Keratinocyte (primary cell): ENCODE results near the gene PRLR. TPM values are rescaled to one million over a fixed set of nuclear protein-coding genes. Genes with fewer than 3 reads are reported as not detected.

Experiments
- DNase-seq: peaks from one replicate; pipeline ENCODE4 v3.0.0-alpha.2; 2011; ENCODE audit warnings: low read depth, missing footprints, low spot score
- FAIRE-seq: peaks from 2 replicates; lab custom pipeline; 2011; peaks lifted over from hg19 to GRCh38; lab: Jason Lieb, UNC
- H2AFZ ChIP-seq: 2 replicates; pipeline ENCODE4 v1.6.0; 2012; ENCODE audit warnings: low read length, control low read depth, inconsistent platforms; ENCODE audit not compliant: control insufficient read depth
- H3K27ac ChIP-seq: 2 replicates; pipeline ENCODE4 v1.5.1; 2011; ENCODE audit warnings: low read length; ENCODE audit not compliant: control insufficient read depth, insufficient read depth
- H3K27me3 ChIP-seq: 3 replicates; pipeline ENCODE4 v1.6.0; 2011; ENCODE audit warnings: low read length; ENCODE audit not compliant: control insufficient read depth, insufficient read depth; ENCODE audit errors: extremely low read depth
- H3K36me3 ChIP-seq, 2 experiments: 2 replicates in 1 of 2; 3 replicates in 1 of 2; pipeline ENCODE4 v1.5.1; 2011; ENCODE audit warnings: low read length in 2 of 2, mild to moderate bottlenecking in 1 of 2; ENCODE audit not compliant: control insufficient read depth in 2 of 2, insufficient read depth in 2 of 2; ENCODE audit errors: extremely low read depth in 1 of 2
- H3K4me1 ChIP-seq: 3 replicates; pipeline ENCODE4 v1.5.1; 2011; ENCODE audit warnings: low read length; ENCODE audit not compliant: control insufficient read depth, insufficient read depth; ENCODE audit errors: extremely low read depth
- H3K4me2 ChIP-seq: 3 replicates; pipeline ENCODE4 v1.6.0; 2011; ENCODE audit warnings: low read depth, low read length; ENCODE audit not compliant: control insufficient read depth, insufficient read depth; ENCODE audit errors: extremely low read depth
- H3K4me3 ChIP-seq, 3 experiments: fragments of 200-600 bp in 1 of 3; sonication (generic) in 1 of 3; 2 replicates in 2 of 3; 3 replicates in 1 of 3; pipeline ENCODE4 v1.5.1; 2011 to 2016; ENCODE audit warnings: low read length in 3 of 3, mild to moderate bottlenecking in 3 of 3, control low read depth in 2 of 3, inconsistent platforms in 1 of 3, low read depth in 1 of 3, mixed read lengths in 1 of 3, mixed run types in 1 of 3, moderate library complexity in 1 of 3; ENCODE audit not compliant: control insufficient read depth in 2 of 3, insufficient read depth in 2 of 3; ENCODE audit errors: extremely low read depth in 1 of 3
- H3K79me2 ChIP-seq: 2 replicates; pipeline ENCODE4 v1.6.0; 2012; ENCODE audit warnings: low read length; ENCODE audit not compliant: control insufficient read depth, insufficient read depth
- H3K9ac ChIP-seq: 3 replicates; pipeline ENCODE4 v1.6.0; 2011; ENCODE audit warnings: low read length; ENCODE audit not compliant: control insufficient read depth, insufficient read depth; ENCODE audit errors: extremely low read depth
- H3K9me1 ChIP-seq: 3 replicates; pipeline ENCODE4 v1.6.0; 2011; ENCODE audit warnings: low read length; ENCODE audit not compliant: control insufficient read depth, insufficient read depth; ENCODE audit errors: extremely low read depth
- H3K9me3 ChIP-seq: 2 replicates; pipeline ENCODE4 v1.5.1; 2012; ENCODE audit warnings: low read depth, low read length; ENCODE audit not compliant: control insufficient read depth
- H4K20me1 ChIP-seq: 3 replicates; pipeline ENCODE4 v1.6.0; 2011; ENCODE audit warnings: low read length; ENCODE audit not compliant: control insufficient read depth, insufficient read depth; ENCODE audit errors: extremely low read depth
- EZH2 ChIP-seq: IDR thresholded peaks from one replicate; pipeline ENCODE4 v1.6.1; 2012; ENCODE audit warnings: inconsistent platforms, mild to moderate bottlenecking, low read length, moderate library complexity
- dilution Hi-C: fragments of 300-500 bp; cut with MboI; formaldehyde crosslinking; loops from one replicate; pipeline ENCODE4 v1.7.0; 2020; ENCODE audit warnings: low sequenced_read_pairs; ENCODE audit not compliant: extremely low pct_ligation_motif_present
- polyA plus RNA-seq, 5 experiments: library from polyadenylated mRNA; depleted of rRNA in 3 of 5; stranded (reverse) in 3 of 5; stranded (forward) in 1 of 5; unstranded in 1 of 5; fragments of >200 nt; gene quantifications; 1 replicate in 1 of 5; 2 replicates in 3 of 5; 3 replicates in 1 of 5; pipeline versions ENCODE4 v1.2.1 to v1.2.3, GENCODE V29; 2011 to 2012; ENCODE audit warnings: missing spikeins in 2 of 5, low read depth in 1 of 5, low replicate concordance in 1 of 5
- TF ChIP-seq, protein P1 (sequence below), 3 experiments: IDR thresholded peaks in 1 of 3; conservative IDR thresholded peaks in 1 of 3; optimal IDR thresholded peaks in 1 of 3; 2 replicates in 2 of 3; 3 replicates in 1 of 3; pipeline versions ENCODE3 to v1.5.1; 2011; ENCODE audit warnings: low read length in 3 of 3, mild to moderate bottlenecking in 3 of 3, moderate library complexity in 2 of 3, control low read depth in 1 of 3, inconsistent platforms in 1 of 3; ENCODE audit not compliant: insufficient read depth in 2 of 3; ENCODE audit errors: extremely low read depth in 1 of 3

The PRLR gene
- polyA plus RNA-seq, 1 donor (not counting 4 experiments of a cell fraction or from before 2014, with no cell fraction given), result 0.04 TPM

- H3K4me2 ChIP-seq, result no peak overlapping the region
- H3K4me3 ChIP-seq, result no peak overlapping the region
- no peaks in the 10 kb centered on the region for H3K4me1 ChIP-seq
- H3K27ac ChIP-seq, result no peak overlapping the region
- no peak for FAIRE-seq
- TF ChIP-seq, protein P1, sequence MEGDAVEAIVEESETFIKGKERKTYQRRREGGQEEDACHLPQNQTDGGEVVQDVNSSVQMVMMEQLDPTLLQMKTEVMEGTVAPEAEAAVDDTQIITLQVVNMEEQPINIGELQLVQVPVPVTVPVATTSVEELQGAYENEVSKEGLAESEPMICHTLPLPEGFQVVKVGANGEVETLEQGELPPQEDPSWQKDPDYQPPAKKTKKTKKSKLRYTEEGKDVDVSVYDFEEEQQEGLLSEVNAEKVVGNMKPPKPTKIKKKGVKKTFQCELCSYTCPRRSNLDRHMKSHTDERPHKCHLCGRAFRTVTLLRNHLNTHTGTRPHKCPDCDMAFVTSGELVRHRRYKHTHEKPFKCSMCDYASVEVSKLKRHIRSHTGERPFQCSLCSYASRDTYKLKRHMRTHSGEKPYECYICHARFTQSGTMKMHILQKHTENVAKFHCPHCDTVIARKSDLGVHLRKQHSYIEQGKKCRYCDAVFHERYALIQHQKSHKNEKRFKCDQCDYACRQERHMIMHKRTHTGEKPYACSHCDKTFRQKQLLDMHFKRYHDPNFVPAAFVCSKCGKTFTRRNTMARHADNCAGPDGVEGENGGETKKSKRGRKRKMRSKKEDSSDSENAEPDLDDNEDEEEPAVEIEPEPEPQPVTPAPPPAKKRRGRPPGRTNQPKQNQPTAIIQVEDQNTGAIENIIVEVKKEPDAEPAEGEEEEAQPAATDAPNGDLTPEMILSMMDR (optimal IDR thresholded peaks at IDR 0.05 in 1 of 3, IDR thresholded peaks at IDR 0.05 in 1 of 3, conservative IDR thresholded peaks at IDR 0.05 in 1 of 3; ENCODE audit: extremely low read depth in 1 of 3, insufficient read depth in 2 of 3, low read length in 3 of 3), result no peak
- no peak for TF ChIP-seq EZH2
- no peak for DNase-seq
- H3K36me3 ChIP-seq, result no peaks in the 10 kb centered on the region
- H4K20me1 ChIP-seq, result no peaks in the 10 kb centered on the region
- H2AFZ ChIP-seq, result no peak overlapping the region
- dilution Hi-C loops, result no loop called here
- H3K27me3 ChIP-seq, result no peaks in the 10 kb centered on the region
- no peak overlapping the region for H3K9ac ChIP-seq
- H3K9me1 ChIP-seq, result no peaks in the 10 kb centered on the region
- no peaks in the 10 kb centered on the region for H3K9me3 ChIP-seq
- no peaks in the 10 kb centered on the region for H3K79me2 ChIP-seq
Measured at GRCh38 chr5:35035271-35035670, 195.0 kb downstream of the PRLR start.

DNA sequence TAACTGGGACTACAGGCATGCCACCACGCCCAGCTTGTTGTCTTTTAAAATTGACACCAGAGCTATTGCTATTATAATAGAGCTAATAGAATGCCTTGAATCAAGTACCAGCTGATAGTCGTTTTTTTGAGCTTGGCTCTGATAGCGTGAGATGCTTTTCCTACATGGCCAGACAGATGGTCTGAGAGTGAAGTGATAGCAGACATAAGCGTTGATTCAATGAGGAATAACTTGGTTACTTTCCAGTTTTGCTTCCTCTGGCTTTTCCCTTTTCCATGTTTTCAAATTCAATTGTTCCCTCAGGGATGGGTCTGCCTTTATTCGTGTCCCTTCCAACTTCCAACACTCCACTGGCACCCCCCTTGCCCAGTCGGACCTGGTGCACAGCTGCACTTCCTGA lies 197.9 kb downstream of the PRLR start:
- Histone ChIP-seq H3K4me2 (no peak overlapping the region), H3K27me3 (no peaks in the 10 kb centered on the region), H2AFZ (no peak overlapping the region), H3K4me1 (no peaks in the 10 kb centered on the region), H3K36me3 (no peaks in the 10 kb centered on the region), H3K4me3 (no peak overlapping the region), H3K27ac (no peak overlapping the region), H3K9me1 (no peaks in the 10 kb centered on the region), H3K9me3 (no peaks in the 10 kb centered on the region), H4K20me1 (no peaks in the 10 kb centered on the region), H3K9ac (no peak overlapping the region), H3K79me2 (no peaks in the 10 kb centered on the region)
- dilution Hi-C loops, result no loop called here
- no peak for TF ChIP-seq EZH2
- TF ChIP-seq, protein P1 (optimal IDR thresholded peaks at IDR 0.05 in 1 of 3, IDR thresholded peaks at IDR 0.05 in 1 of 3, conservative IDR thresholded peaks at IDR 0.05 in 1 of 3; ENCODE audit: extremely low read depth in 1 of 3, insufficient read depth in 2 of 3, low read length in 3 of 3), result no peak
- DNase-seq (no peak), FAIRE-seq (no peak)
